Activated T-cell treated with anti-CD3 and anti-CD28 coated beads, Interleukin-2, amount 50 U/mL, for 4 hours (primary cell): Measurements from ENCODE around the gene HTR6. TPM values are rescaled to one million over a fixed set of nuclear protein-coding genes. Genes with fewer than 3 reads are reported as not detected.
"Not testable (repeated sequence)": the region's sequence is repeated elsewhere in the genome, so short reads cannot be mapped to it uniquely, and the experiment has no call there.

Source experiments
- ATAC-seq, 2 donors: fragments of 200-7000 bp; cut with Tn5 transposase; one replicate each; pipeline ENCODE4 v1.10.0; 2021
- DNase-seq: peaks from one replicate; pipeline ENCODE4 v3.0.0-alpha.2; 2020
- H3K27me3 Mint-ChIP-seq: one replicate; pipeline ENCODE4 v1.8.0; 2021; ENCODE audit warnings: low read depth, mixed read lengths
- H3K36me3 Mint-ChIP-seq: one replicate; pipeline ENCODE4 v1.8.0; 2022; ENCODE audit warnings: mixed read lengths; ENCODE audit not compliant: insufficient read depth
- H3K4me1 Mint-ChIP-seq: one replicate; pipeline ENCODE4 v1.8.0; 2021; ENCODE audit warnings: low read depth, mixed read lengths
- H3K4me3 Mint-ChIP-seq: one replicate; pipeline ENCODE4 v1.8.0; 2021; ENCODE audit warnings: mild to moderate bottlenecking, moderate library complexity, mixed read lengths
- H3K9me3 Mint-ChIP-seq: one replicate; pipeline ENCODE4 v1.8.0; 2021; ENCODE audit warnings: mixed read lengths
- total RNA-seq, 3 donors: library from RNA; stranded (reverse); gene quantifications; one replicate each; pipeline ENCODE4 v1.2.1, GENCODE V29; 2021

Gene HTR6
- under 1 TPM; 0.11 to 0.43 (median 0.11) TPM for total RNA-seq

DNA sequence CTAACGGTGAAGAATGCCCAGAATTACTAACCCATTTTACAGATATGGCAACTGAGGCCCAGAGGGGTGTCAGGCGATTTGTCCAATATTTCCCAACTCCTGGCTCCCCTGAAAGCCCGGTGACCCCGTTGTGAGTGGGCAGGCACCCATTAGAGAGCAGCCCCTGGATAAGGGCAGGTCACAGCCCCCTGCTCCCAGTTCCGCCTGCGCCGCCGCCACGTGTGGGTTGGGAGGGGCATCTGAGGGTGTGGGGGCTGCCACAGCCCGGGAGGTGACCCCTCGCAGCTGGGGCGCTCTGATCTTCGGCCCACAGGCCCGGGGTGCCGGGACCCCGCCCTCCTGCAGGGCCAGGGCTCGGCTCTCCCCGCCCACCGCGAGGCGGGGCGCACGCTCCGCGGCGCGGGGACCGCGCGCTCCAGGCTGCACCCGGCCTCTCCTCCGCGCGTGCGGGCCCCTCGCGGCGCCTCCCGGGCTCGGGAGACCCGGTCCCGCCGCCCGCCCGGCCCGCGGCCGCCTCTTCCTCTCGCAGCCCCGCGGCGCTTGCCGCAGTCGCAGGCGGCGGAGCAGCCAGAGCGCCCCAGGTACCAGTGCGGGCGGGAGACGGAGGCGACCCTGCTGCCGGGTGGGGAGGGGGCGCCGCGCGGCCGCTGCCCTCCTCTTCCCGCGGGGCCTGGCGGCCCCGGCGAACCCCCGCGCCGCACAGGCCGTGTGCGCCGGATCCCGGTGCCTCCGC lies at the start of gene HTR6:
HTR6 (plus strand) TSS at position 423 of the 733 bp plus-strand sequence. CDS start 879 bp downstream, outside the sequence.
- H3K4me3 Mint-ChIP-seq: peak within 1 kb of the TSS; percentile 60
- no peak for DNase-seq
- ATAC-seq: peak; percentile 71 to 76
- H3K27me3 Mint-ChIP-seq: peaks cover 11% of the 10 kb centered on the region
- peaks cover 22% of the 10 kb centered on the region for H3K4me1 Mint-ChIP-seq
- no peaks in the 10 kb centered on the region for H3K9me3 Mint-ChIP-seq
- no peaks in the 10 kb centered on the region for H3K36me3 Mint-ChIP-seq

DNA sequence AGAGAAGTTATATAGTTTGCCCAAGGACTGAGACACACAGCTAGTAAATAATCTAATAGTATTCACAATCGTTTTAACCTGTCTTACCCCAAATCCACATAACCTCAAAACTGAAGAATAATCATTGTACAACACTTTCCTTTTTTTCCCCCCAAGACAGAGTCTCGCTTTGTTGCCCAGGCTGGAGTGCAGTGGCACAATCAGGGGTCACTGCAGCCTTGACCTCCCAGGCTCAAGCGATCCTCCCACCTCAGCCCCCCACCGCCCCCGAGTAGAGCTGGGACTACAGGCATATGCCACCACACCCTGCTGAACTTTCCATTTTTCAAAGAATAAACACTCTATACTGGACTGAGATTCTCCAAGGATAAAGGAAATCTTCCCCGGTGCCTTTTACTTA lies 49.2 kb upstream of the HTR6 start:
- ATAC-seq (no peak), DNase-seq (no peak)
- Mint-ChIP-seq H3K4me1 (peaks cover 14% of the 10 kb centered on the region), H3K4me3 (no peak overlapping the region), H3K9me3 (no peaks in the 10 kb centered on the region), H3K27me3 (no peaks in the 10 kb centered on the region), H3K36me3 (peaks cover 11% of the 10 kb centered on the region)

DNA sequence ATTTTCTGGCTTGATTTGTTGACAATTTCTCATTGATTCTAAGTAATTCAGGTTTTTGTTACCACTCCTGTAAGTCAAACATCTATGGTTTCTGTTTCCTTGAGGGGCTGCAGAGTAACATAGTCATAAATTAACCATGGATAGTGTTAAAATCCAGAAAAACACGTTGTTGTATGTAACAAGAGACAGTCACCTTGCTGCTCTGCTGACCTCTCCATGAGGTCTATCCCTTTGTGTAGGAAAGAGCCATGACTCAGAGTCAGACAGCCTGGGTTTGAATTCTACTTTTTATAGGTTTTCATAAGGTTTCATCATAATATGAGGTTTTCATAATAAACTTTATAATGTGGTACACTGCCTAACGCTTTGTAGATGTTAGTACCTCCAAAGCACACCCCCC lies 48.2 kb upstream of the HTR6 start:
- ATAC-seq (no peak), DNase-seq (no peak)
- Mint-ChIP-seq H3K36me3 (peaks cover 12% of the 10 kb centered on the region), H3K4me1 (peaks cover 14% of the 10 kb centered on the region), H3K4me3 (no peak overlapping the region), H3K9me3 (no peaks in the 10 kb centered on the region), H3K27me3 (no peaks in the 10 kb centered on the region)

DNA sequence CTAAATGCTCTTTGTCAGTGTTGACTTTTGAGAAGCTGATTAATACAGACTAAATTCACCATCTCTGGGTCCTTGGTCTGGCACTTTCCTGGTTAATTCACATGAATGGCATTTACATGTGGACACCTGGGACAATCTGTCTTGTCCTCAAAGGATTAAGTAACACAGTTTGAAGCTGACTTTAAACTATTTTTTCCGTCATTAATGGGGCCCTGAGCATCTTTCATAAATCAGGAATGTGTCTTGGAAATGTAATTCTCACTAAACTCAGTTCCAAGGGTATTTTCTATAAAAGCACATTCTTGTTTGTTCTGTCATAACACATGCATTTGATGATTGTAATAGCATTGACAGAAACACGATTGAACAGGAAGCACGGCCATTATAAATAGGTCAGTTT lies 47.3 kb upstream of the HTR6 start:
- ATAC-seq (no peak), DNase-seq (no peak)
- Mint-ChIP-seq H3K4me1 (peaks cover 17% of the 10 kb centered on the region), H3K4me3 (no peak overlapping the region), H3K27me3 (no peaks in the 10 kb centered on the region), H3K9me3 (no peaks in the 10 kb centered on the region), H3K36me3 (peaks cover 18% of the 10 kb centered on the region)

DNA sequence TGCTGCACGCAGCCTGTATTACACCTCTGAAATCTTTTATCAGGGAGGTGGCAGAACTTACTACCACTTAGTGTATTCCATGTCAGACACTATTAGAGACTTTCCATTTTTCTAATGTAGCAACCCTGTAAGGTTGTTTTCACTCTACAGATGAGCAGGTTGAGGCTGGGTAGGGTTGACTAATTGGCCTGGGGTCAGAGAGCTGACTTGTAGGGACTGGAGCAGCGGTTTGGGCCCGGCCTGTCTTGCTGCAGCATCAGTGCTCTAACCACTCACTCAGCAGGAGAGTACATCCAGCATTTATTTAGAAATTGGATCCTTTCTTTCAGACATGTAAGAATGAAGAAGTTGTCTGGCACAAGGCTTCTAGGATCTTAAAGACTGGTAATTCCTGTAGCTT lies 46.2 kb upstream of the HTR6 start:
- Mint-ChIP-seq H3K4me1 (peaks cover 11% of the 10 kb centered on the region), H3K9me3 (no peaks in the 10 kb centered on the region), H3K36me3 (peaks cover 21% of the 10 kb centered on the region), H3K4me3 (no peak overlapping the region), H3K27me3 (no peaks in the 10 kb centered on the region)
- ATAC-seq (no peak), DNase-seq (no peak)

DNA sequence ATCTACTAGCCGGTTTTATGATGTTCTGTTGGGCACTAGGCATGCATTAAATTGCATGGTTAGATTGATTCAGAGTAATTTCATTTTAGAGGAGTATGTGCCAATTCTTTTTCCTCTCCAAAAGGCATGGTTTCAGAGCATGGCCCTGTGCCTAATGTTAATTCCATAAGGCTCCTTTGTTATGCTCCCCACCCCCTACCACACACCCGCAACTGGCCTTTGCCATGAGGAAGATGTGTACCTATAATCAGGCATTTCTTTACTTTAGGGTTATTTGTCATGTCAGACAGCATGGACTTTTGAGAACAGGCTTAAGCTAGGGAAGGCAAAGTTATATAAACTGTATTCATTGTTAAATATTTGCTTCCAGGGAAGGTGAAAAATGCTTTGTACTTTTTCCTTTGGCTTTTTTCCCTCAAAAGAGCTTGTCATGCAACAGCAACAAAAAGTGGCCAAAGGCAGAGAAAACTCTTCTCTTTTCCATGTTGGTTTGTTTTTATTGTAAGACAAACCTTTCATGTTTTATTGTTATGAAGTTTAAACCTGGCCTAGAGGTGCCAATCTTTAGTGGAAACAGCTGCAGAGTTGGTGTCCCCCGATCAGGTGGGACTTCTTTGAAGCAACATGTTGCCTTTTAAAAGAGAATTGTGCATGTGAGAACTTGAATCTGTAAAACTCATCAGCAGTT lies 44.8 kb upstream of the HTR6 start:
- ATAC-seq (no peak), DNase-seq (no peak)
- Mint-ChIP-seq H3K27me3 (no peaks in the 10 kb centered on the region), H3K9me3 (no peaks in the 10 kb centered on the region), H3K4me3 (no peak overlapping the region), H3K4me1 (peaks cover 8% of the 10 kb centered on the region), H3K36me3 (peaks cover 29% of the 10 kb centered on the region)

DNA sequence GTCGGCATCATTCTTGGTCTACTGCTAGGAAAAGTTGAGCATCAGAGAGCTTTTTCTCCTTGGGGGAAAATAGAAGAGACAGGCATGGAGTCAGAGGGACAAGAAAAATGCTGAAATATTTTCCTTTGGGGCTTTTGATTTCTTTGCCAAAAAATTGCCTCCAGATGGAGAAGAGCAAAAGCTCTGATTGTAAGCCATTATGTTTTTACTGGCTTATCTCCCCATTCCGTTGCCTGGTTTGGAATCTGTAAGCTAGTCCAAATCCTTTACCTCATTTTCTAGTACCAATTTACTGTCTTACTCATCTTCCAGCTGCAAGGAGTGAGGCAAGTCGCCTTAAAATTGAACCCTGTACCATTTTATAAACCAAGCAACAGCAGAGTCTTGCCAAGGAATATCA lies 43.9 kb upstream of the HTR6 start:
- Mint-ChIP-seq H3K9me3 (no peaks in the 10 kb centered on the region), H3K4me1 (peaks cover 8% of the 10 kb centered on the region), H3K4me3 (no peak overlapping the region), H3K36me3 (peaks cover 26% of the 10 kb centered on the region), H3K27me3 (no peaks in the 10 kb centered on the region)
- ATAC-seq (no peak), DNase-seq (no peak)

DNA sequence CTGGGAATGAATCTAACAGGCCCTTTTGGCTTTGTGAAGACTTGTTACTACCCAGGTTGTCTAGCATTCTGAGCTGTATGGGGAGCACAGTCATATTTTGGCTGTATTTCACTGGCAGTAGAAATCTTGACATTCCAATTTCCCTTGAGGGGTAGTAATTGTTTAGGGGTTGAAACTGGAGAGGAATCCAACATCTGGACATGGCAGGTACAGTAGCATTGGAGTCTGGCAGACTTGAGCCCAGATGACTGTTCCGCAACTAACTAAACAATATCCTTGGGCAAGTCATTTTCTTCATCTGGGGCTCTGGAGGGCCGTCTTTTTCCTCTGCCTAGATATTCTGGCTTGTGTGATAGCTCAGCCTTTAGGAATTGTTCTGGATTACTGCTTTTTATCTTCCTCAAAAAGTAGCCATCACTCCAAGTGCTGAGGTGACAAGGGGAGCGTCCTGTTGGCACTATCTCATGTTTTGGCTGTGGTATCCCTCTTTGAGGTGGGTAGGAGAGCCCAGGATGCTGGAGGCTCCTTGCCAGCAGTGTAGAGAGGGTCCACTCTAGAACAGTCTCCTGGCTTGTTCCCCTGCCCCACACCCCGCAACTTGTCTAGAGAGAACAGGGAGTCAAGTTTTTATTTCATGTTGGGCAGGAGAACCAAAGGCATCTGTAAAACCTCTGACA lies 43.3 kb upstream of the HTR6 start:
- Mint-ChIP-seq H3K36me3 (peaks cover 31% of the 10 kb centered on the region), H3K9me3 (no peaks in the 10 kb centered on the region), H3K27me3 (no peaks in the 10 kb centered on the region), H3K4me1 (peaks cover 8% of the 10 kb centered on the region), H3K4me3 (no peak overlapping the region)
- no peak for DNase-seq
- no peak for ATAC-seq

DNA sequence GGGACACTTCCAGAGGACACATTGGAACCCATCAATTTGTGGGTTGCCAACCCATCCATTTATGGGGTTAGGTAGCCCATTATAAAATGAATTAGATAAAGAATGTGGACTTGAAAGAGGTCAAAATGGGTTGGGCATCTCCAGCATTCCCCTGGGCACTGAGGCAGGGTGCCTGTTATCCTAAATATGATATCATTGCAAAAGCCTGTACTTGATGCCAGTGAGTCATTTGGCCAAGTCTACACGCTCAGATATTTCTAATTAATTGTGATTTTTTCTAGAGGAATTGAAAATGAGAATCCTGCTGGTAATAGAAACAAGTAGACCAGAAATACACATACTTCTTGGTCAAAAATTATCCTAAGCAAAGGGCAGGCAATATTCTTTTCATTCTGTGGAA lies 42.5 kb upstream of the HTR6 start:
- peaks cover 33% of the 10 kb centered on the region for H3K36me3 Mint-ChIP-seq
- no peak for DNase-seq
- no peaks in the 10 kb centered on the region for H3K27me3 Mint-ChIP-seq
- no peak overlapping the region for H3K4me3 Mint-ChIP-seq
- H3K4me1 Mint-ChIP-seq: peaks cover 8% of the 10 kb centered on the region
- no peaks in the 10 kb centered on the region for H3K9me3 Mint-ChIP-seq
- ATAC-seq: no peak

DNA sequence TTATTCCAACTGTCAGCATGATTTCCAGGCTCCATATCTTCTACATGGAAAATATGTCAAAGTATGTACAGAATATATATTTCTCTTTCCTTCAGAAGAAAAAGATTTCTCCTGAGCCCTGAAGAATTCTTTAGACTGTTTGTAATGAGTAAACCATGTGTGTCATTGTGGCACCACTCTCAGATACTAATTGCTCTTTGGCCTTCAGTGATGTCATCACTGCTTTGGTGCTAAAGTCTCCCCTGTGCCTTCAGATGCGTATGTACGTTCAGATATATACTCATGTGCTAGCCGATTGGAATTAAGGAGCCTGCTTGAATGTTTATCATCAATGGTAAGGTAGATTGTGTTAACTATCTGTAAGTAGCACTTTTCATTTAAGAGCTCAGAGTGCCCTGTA lies 41.2 kb upstream of the HTR6 start:
- no peaks in the 10 kb centered on the region for H3K9me3 Mint-ChIP-seq
- no peak overlapping the region for H3K4me3 Mint-ChIP-seq
- no peaks in the 10 kb centered on the region for H3K27me3 Mint-ChIP-seq
- peaks cover 36% of the 10 kb centered on the region for H3K36me3 Mint-ChIP-seq
- peaks cover 8% of the 10 kb centered on the region for H3K4me1 Mint-ChIP-seq
- ATAC-seq (no peak), DNase-seq (no peak)

DNA sequence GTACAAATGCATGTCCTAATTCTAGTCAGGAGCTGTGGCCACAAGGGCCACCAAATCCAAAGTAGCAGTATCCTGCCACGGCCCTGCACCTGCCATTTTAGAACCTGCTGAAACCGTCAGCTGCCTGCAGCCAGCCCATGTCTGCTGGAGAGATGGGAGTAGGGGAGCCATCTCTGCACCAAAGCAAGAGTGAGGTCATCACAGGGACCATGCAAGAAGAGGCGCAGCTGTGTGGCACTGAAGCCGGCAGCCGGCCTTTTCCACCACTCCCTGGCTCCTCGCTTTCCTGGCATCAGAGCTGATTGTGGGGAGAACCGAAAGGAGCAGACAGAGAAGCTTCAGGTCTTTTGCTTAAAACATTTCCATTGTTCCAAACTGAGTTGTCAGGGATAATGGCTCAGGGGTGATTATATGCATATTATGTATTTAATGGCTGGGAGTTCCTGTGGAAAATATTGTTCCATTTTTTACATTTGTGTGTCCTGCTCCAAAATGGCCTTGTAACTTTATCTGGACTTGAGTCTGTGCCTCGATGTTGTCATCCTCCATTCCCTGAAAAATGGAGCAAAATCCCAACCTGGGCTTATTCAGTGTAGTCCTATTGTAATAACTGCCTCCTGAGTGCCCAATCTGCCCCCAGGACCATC lies 39.3 kb upstream of the HTR6 start:
- Mint-ChIP-seq H3K27me3 (no peaks in the 10 kb centered on the region), H3K4me1 (peaks cover 4% of the 10 kb centered on the region), H3K36me3 (peaks cover 38% of the 10 kb centered on the region), H3K4me3 (no peak overlapping the region), H3K9me3 (no peaks in the 10 kb centered on the region)
- no peak for ATAC-seq
- no peak for DNase-seq

DNA sequence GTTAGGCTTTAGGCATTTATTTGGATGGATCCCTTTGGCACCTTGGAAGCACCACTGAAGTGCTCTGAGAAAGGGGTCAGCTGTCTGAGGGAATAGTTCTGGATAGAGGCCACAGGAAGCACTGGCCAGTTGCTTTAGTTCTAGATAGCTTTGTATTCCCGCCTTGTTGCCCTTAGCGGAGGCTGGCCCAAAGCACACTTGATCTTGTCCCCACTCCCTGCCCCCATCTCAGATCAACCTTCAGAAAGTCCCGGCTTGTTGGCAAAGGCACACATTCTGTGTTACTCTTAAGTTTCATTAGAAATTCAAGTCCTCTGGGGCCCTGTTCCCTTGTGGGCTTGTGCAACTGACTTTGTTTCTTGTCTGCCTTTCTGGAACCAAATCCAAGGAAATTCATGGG lies 35.8 kb upstream of the HTR6 start:
- DNase-seq: no peak
- Mint-ChIP-seq H3K4me1 (no peaks in the 10 kb centered on the region), H3K9me3 (no peaks in the 10 kb centered on the region), H3K4me3 (no peak overlapping the region), H3K27me3 (no peaks in the 10 kb centered on the region), H3K36me3 (peaks cover 24% of the 10 kb centered on the region)
- no peak for ATAC-seq

DNA sequence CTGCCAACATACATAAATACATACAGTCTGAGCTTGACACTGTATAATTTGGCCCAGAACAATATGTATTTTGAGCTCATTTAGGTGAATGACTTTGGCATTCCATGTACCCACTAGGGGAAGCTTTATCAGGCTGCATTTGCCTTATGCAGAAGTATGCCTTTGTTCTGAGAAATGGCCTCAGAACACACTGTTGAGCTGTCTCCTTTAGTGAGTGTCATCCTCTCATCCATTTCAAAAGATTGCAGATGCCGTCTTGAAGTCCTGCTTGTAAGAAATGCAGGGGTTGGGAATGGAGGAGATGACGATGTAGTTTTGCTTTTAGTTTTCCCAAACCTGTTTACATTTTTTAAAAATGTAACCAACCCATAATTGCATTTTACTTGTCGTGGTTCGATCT lies 35.3 kb upstream of the HTR6 start:
- no peaks in the 10 kb centered on the region for H3K9me3 Mint-ChIP-seq
- no peak overlapping the region for H3K4me3 Mint-ChIP-seq
- no peak for ATAC-seq
- DNase-seq: no peak
- no peaks in the 10 kb centered on the region for H3K4me1 Mint-ChIP-seq
- H3K36me3 Mint-ChIP-seq: peaks cover 22% of the 10 kb centered on the region
- no peaks in the 10 kb centered on the region for H3K27me3 Mint-ChIP-seq

DNA sequence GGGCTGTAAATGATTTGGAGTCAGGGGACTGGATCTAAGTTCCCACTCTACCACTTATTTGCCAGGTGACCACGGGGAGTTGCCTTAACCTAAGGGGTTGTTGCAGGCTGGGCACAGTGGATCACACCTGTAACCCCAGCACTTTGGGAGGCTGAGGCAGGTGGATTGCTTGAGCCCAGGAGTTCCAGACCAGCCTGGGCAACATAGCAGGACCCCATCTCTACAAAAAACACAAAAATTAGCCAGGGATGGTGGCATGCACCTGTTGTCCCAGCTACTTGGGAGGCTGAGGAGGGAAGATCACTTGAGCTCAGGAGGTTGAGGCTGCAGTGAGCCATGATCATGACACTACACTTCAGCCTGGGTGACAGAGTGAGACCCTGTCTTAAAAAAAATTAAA lies 34.5 kb upstream of the HTR6 start:
- ATAC-seq, DNase-seq, H3K9me3 Mint-ChIP-seq, H3K4me3 Mint-ChIP-seq, H3K4me1 Mint-ChIP-seq, H3K27me3 Mint-ChIP-seq: not testable (repeated sequence)
- H3K36me3 Mint-ChIP-seq: peaks cover 17% of the 10 kb centered on the region
